H1 (cell line): ENCODE results near the gene GMCL2. TPM values are rescaled to one million over a fixed set of nuclear protein-coding genes. Genes with fewer than 3 reads are reported as not detected.
A peak's percentile ranks its signal among the peaks of the same experiment; 100 is the strongest.

Experiments
- ATF3 ChIP-seq: IDR thresholded peaks from 2 replicates; pipeline ENCODE4 v1.6.1; 2011; ENCODE audit warnings: low read depth, mild to moderate bottlenecking, low read length; ENCODE audit not compliant: insufficient read depth
- BACH1 ChIP-seq: IDR thresholded peaks from 2 replicates; pipeline ENCODE4 v1.6.1; 2012; ENCODE audit warnings: low read length, improper control_type of control experiment
- CHD7 ChIP-seq: fragments of 300-600 bp; sonication (generic); IDR thresholded peaks from 2 replicates; pipeline ENCODE4 v1.7.1; 2012; ENCODE audit warnings: low read length, moderate library complexity, mild to moderate bottlenecking, inconsistent platforms; ENCODE audit not compliant: insufficient replicate concordance
- CREB1 ChIP-seq: IDR thresholded peaks from 2 replicates; pipeline ENCODE4 v1.6.1; 2012; ENCODE audit warnings: inconsistent platforms
- KDM4A ChIP-seq: IDR thresholded peaks from one replicate; pipeline ENCODE4 v1.7.1; 2012; ENCODE audit warnings: low read depth, mild to moderate bottlenecking, moderate library complexity, low read length, inconsistent platforms; ENCODE audit not compliant: severe bottlenecking
- NANOG ChIP-seq: IDR thresholded peaks from 2 replicates; pipeline ENCODE4 v1.6.1; 2011; ENCODE audit warnings: low read length, low read depth, mild to moderate bottlenecking, inconsistent platforms; ENCODE audit not compliant: insufficient read depth, poor library complexity, severe bottlenecking
- PHF8 ChIP-seq: fragments of 200-600 bp; sonication (generic); conservative IDR thresholded peaks from 2 replicates; pipeline ENCODE4 v1.7.1; 2012; ENCODE audit warnings: low read depth, mild to moderate bottlenecking, inconsistent platforms, low read length, moderate library complexity
- POLR2A ChIP-seq, 2 experiments: IDR thresholded peaks; 1 replicate in 1 of 2; 2 replicates in 1 of 2; pipeline ENCODE4 v1.6.1; 2011; ENCODE audit warnings: low read depth in 2 of 2, low read length in 2 of 2, mild to moderate bottlenecking in 2 of 2; ENCODE audit errors: control extremely low read depth in 1 of 2
- SP1 ChIP-seq: IDR thresholded peaks from 2 replicates; pipeline ENCODE4 v1.6.1; 2011; ENCODE audit warnings: low read depth, low read length
- SRF ChIP-seq: IDR thresholded peaks from 2 replicates; pipeline ENCODE4 v1.6.1; 2011; ENCODE audit warnings: mild to moderate bottlenecking, low read depth, low read length, moderate library complexity
- TAF1 ChIP-seq: IDR thresholded peaks from 2 replicates; pipeline ENCODE4 v1.6.1; 2011; ENCODE audit warnings: mild to moderate bottlenecking, low read depth, low read length
- polyA plus RNA-seq, 7 experiments: library from polyadenylated mRNA; depleted of rRNA in 3 of 7; stranded (reverse) in 5 of 7; unstranded in 2 of 7; fragments of >200 nt in 5 of 7; fragments of 200-250 nt in 2 of 7; gene quantifications; 1 replicate in 5 of 7; 2 replicates in 1 of 7; 4 replicates in 1 of 7; pipeline versions ENCODE4 v1.2.1 to v1.2.3, GENCODE V29; 2011 to 2013; ENCODE audit warnings: missing spikeins in 2 of 7, mixed read lengths in 2 of 7
- total RNA-seq: library from RNA; stranded (reverse); fragmentation: NEBNext Ultra II Directional; extraction: Animal tissue kit (Norgen Biotek cat#: 25700); gene quantifications from 2 replicates; pipeline ENCODE4 v1.2.1, GENCODE V29; 2021

GMCL2 gene
- total and polyA plus RNA-seq, 2 of the 8 experiments (the other 6 are each of a cell fraction or from before 2014, with no cell fraction given): 0.13 TPM; not detected in 1

- no peak for TF ChIP-seq CHD7
- peak; percentile 72 for TF ChIP-seq TAF1
- TF ChIP-seq NANOG: no peak
- 0 out of 2 replicates have a peak, but pooled peaks have one; percentile 30 for TF ChIP-seq PHF8
- TF ChIP-seq SRF: no peak
- peak; percentile 43 for TF ChIP-seq SP1
- no peak for TF ChIP-seq BACH1
- TF ChIP-seq KDM4A: no peak
- TF ChIP-seq ATF3: no peak
- TF ChIP-seq CREB1: peak; percentile 75
- peak; percentile 45 to 73 for TF ChIP-seq POLR2A (IDR thresholded peaks at IDR 0.05; ENCODE audit: control extremely low read depth in 1 of 2, low read depth in 2 of 2, low read length in 2 of 2)
Observed at GRCh38 chr5:178180141-178180863, 6.9 kb downstream of the GMCL2 start (continued).
